AG09319 (cell line): ENCODE results near the gene ILK.
A peak's percentile ranks its signal among the peaks of the same experiment; 100 is the strongest.

Experiments
- DNase-seq: peaks from one replicate; pipeline ENCODE4 v3.0.0-alpha.2; 2010; ENCODE audit warnings: low read depth; ENCODE audit errors: extremely low read depth
- TF ChIP-seq, protein P1 (sequence below): IDR thresholded peaks from 2 replicates; pipeline ENCODE4 v1.5.1; 2011; ENCODE audit warnings: low read depth, mild to moderate bottlenecking, inconsistent platforms, low read length, moderate library complexity

The ILK gene

DNA sequence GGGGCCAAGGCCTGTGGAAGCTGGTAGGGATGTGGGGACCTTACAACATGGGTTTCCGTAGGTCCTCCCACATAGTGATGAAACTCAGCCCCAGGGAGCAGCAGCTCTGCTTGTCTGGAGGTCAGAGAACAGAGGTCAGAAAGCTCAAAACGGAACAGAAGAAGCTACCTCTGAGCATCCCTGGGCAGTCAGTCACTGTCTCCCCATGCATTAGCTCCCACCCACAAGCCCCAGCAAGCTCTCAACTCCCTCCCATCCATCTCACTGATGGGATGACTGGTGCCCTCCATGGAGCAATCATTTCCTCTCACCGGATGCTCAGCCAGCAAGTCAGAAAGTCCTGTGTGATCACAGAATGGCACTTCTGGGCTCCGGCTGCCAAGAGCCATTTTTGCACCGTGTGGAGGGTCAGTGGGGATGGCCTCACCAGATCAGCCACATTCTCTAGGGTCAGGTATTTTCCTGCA is 13.8 kb downstream of the ILK start:
- DNase-seq, result no peak
- TF ChIP-seq, protein P1, sequence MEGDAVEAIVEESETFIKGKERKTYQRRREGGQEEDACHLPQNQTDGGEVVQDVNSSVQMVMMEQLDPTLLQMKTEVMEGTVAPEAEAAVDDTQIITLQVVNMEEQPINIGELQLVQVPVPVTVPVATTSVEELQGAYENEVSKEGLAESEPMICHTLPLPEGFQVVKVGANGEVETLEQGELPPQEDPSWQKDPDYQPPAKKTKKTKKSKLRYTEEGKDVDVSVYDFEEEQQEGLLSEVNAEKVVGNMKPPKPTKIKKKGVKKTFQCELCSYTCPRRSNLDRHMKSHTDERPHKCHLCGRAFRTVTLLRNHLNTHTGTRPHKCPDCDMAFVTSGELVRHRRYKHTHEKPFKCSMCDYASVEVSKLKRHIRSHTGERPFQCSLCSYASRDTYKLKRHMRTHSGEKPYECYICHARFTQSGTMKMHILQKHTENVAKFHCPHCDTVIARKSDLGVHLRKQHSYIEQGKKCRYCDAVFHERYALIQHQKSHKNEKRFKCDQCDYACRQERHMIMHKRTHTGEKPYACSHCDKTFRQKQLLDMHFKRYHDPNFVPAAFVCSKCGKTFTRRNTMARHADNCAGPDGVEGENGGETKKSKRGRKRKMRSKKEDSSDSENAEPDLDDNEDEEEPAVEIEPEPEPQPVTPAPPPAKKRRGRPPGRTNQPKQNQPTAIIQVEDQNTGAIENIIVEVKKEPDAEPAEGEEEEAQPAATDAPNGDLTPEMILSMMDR, result no peak

DNA sequence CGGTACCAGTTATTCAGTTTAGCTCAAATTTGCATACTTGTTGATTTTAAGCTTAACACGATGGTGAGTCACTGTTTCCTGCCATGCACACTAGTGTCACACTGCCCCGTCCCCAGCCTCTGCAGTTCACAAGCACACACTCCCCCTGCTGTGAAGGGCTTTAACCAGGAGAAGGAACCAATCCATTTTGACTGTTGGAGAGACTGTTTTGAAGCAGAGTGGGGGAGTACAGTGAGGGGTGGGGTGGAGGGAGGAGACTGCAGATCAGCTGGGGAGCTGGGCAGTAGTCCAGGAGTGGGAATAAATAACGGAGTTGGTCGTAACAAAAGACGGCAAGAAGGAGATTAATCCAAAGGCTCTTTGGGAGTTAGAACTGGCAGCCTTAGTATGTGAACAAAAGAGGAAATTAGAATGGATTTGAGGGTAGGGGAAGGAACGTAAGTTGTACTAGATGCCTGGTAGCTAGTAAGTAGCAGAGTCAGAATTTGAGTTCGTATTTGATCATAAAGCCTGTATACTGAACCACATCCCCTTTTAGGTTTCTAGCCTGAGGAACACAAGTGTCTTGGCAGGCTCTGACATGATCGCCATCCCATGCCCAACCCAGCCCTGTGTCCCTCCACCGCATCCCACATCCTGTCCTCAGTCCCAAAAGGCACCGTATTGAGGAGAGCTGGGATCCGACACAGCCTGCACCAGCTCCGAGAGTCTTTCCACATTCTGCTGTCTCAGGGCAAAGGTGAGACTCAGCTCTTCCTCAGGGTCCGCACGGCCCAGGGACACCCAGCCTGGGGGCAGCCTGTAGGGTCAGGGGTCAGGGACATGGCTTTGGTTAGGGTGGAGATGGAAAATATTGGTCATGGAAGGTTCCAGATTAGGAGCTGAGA is 14.8 kb downstream of the ILK start:
- DNase-seq, result peak; percentile 41

DNA sequence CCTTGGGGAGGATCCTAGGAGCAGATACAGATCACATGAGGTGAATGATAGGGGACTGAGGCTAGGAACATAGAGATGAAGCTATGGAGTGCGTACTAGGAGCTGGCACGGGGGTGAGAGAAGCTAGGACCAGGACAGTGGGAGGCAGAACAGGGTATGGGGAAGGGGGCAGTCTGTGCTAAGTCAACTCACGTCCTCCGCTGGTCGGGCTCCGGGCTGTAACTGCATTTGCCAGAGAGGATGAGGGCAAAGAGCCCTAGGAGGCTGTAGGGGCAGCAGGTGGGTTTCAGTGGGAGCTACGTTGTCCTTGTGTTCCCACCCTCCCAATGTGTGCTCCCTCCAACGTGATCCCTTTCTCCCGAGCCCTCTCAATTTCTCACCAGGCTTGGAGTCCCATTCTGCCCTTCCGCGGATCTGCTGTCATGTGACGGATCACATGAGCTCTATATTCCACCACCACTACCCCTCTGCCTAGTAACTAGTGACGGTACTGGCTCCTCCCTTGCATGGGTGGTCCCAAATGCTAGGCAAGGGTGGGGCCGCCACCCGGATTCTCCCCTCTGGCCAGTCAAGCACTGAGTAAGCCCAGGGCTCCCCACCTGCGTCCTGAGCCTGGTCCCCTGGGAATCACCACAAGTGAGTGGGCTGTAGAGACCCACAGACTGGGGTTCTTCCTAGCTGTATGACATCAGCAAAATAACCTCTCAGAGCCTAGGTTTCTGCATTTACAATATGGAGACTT is 15.6 kb downstream of the ILK start, which contains the start of gene TPP1:
TSS of gene TPP1 (minus strand) at position 419 of the 742 bp plus-strand sequence. CDS start at position 397, 22 bp downstream.
- peak; percentile 83 for DNase-seq
- TF ChIP-seq, protein P1, result no peak

More for the DNA sequence above, 14.8 kb downstream of the ILK start:
- TF ChIP-seq, protein P1, result peak; percentile 22

DNA sequence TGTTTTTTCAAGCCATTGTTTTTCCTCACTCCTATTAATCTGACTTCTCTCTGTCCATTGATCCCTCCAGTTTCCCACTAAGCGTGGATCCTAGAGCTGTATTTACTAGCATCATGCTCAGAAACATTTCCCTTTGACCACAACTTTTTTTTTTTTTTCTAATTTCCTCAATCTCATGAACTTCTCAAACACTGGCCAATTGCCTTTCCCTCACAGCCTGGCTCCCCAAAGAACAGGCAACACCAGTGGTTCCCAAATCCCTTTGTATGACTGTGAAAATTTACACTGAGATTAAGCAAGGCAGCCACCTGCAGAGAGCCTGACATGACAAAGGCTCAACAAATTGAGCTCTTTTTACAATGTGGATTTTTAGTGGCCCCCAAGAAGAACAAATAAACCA is 17.1 kb downstream of the ILK start:
- TF ChIP-seq, protein P1, result no peak
- no peak for DNase-seq

DNA sequence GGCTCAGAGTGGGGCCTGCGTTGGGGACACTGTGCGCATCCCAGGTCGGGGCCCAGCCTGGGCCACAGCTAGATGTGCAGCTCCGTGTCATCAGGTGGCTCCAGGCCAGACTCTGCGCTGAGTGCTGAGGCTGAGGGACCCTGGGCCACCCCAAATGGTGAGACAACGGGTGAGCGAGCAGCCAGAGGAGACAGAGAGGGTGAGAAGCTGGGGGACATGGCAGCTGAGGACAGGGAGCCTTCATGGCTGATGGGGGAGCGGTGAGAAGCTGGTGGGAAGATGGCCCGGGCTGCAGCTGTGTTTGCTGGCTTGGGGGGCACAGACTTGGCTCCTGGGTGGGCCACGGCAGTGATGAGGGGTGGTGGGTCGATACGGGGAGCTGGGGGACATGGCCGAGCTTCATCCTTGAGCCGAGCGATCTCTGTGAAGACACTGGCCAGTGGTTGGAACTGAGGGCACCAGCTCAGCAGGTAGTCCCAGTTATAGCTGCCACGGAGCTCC is 18.2 kb downstream of the ILK start:
- no peak for DNase-seq
- TF ChIP-seq, protein P1, result no peak

DNA sequence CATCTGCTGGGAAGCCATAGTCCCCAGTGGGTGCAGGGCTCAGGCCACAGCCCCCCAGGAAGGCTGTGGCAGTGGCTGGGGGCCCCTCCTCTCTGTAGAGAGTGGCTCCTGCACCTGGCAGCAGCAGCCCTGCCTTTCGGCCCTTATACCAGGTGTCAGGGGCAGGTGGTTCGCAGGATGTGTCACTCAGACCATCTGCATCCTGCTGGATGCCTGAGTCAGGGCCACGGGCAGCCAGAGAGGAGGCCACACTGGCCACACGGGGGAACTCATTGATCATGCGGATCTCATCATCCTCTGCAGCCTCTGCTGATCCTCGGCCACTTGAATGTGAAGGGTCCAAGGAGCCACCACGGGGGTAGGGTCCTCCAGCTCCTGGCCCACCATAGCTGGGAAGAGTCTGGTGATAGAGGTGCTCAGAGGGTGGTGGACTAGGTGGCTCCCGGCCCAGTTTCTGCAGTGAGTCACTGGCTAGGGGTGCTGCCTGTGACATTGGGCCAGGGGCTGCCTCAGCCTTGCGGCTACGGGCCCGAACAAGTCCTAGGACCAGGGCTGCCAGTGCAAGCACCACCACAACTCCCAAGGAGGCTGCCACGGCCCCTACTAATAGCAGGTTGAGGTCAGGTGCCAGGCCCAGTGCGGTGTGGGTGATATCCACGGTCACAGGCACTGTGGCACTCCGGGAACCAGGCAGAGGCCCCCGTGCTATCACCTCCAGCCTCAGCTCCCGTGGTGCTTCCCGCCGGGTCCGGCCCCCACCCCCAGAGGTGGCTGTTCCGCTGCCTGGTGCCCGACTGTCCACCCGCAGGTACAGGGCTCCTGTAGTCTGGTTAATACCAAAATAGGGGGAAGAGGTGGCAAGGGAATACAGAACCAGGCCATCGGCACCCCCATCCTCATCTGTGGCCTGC is 18.9 kb downstream of the ILK start:
- TF ChIP-seq, protein P1, result no peak
- DNase-seq, result no peak
